ENCODE data around the gene TVP23A. TPM values are rescaled to one million over a fixed set of nuclear protein-coding genes. Genes with fewer than 3 reads are reported as not detected.

Gene TVP23A
- total RNA-seq, result not detected in 2 replicates

DNA sequence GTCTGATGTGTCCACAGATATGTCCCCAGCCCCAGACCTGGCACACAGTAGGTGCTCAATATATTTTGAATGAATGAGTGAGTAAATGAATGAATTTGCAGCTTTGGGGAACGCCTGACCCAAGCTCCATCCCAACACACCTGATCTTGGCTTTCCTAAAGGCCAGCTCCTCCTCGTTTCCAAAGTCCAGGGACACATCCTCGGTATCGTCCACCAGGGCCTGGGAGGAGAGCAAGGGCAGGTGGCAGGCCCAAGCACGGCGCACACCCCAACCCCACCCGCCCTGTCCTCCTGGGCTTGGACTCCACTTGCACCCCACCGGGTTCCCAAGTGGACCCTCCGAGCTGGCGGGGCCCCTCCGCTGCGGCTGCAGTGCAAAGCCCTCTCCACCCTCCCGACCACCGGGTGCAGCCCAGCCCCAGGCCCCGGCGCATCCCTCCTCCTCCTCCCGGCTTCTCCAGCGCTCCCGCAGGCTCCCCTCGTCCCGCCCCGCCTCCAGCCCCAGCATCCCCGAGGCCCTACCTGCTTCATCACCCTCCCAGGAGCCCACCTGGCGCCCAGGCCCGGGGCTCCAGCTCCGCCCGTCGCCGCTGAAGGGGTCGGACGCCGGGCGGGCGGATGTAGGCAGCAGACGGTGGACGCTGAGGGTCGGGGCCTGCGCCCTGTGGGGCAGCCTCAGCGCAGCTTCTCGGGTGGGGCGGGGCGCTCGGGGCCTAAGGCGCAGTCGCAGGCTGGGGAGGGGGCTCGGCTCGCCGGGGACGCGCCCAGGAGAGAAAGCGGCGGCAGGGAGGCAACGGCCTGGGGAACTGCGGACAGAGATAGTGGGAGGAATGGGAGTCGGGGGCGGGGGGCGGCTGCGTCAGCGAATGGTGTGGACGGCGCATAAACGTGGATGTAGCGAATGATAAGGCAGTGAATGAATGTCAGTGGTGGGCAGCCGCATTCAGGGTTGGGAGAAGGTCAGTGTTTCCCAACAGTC, at the start of gene TVP23A:
TVP23A (minus strand) TSS at position 832 of the 979 bp plus-strand sequence; CDS start at position 531, 301 bp downstream.

DNA sequence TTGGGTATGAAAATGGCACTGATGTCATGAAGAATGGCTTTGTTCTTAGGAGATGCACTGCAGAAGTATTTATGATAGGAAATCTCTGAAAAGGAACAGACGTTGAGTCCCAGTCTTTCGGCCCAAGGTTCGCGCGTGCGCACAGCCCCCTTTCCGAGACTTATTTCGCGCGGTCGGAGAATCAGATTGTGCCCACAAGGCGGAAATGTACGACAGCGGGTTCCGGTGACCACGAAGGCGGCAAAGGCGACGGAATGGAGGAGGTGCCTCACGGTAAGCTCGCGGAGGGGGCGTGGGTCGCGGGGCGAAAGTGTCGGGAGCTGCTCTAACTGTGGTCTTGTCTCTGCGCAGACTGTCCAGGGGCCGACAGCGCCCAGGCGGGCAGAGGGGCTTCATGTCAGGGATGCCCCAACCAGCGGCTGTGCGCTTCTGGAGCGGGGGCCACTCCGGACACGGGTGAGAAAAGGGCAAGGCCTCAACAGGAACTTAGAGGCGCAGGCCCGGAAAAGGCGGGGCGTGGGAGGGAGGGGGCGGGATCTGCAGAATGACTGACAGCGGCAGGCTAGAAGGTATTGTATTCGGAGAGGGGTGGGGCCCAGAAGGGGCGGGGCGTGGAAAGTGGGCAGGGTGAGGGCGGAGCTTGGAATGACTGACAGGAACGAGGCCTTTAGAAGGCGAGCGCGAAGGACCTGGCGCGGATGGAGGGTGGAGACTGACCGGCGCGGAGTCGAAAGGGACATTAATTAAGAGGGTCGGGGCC, 74.8 kb downstream of the TVP23A start, which contains the start of gene NUBP1:
NUBP1 (plus strand) TSS at position 233 of the 760 bp plus-strand sequence; CDS start at position 255, 22 bp downstream.

Small RNA genes lying within 50 kb of the gene (small RNA-seq; reads per million reads assigned to genes)
- gene MTND4LP24, result not detected
- not detected for gene MTND6P33

Other genes starting within 250 kb of the TVP23A start
- gene EMP2, start 238.2 kb downstream of the TVP23A start, total RNA-seq, result 18.9 and 20.2 TPM in 2 replicates
- gene TEKT5, start 123.9 kb downstream of the TVP23A start, total RNA-seq, result 0.65 TPM in 1 of 2 replicates, not detected in the other
- gene NUBP1, start 75.0 kb downstream of the TVP23A start, total RNA-seq, result 20.8 and 21.2 TPM in 2 replicates
- 0.10 TPM in 1 of 2 replicates, not detected in the other for gene CIITA, start 58.4 kb upstream of the TVP23A start, total RNA-seq
- 44.0 and 46.1 TPM in 2 replicates for gene DEXI, start 123.7 kb upstream of the TVP23A start, total RNA-seq
- 27.4 and 28.8 TPM in 2 replicates for gene CLEC16A, start 125.8 kb upstream of the TVP23A start, total RNA-seq

Data from vein endothelial cell (primary cell).